K562 (cell line): ENCODE data around the gene ZACN. TPM values are rescaled to one million over a fixed set of nuclear protein-coding genes. Genes with fewer than 3 reads are reported as not detected.

Source experiments
- ATAC-seq: fragments of 200-7000 bp; cut with Tn5 transposase; 3 replicates; pipeline ENCODE4 v1.9.1; 2020; ENCODE audit warnings: moderate library complexity
- BruUV-seq: library from RNA; stranded (reverse); fragments of 400-500 nt; replicated peaks from 2 replicates; lab custom pipeline; 2021; lab: Mats Ljungman, UMichigan
- CTCF ChIA-PET: fragments of 300-600 bp; formaldehyde crosslinking; extraction: SDS; loops from one replicate; lab custom pipeline; 2021; ENCODE audit warnings: low intra/inter-chr PET ratio; lab: Yijun Ruan, JAX
- POLR2A ChIA-PET: fragments of 300-600, 350-650 bp; sonication (Branson Sonifier 250); formaldehyde crosslinking; extraction: SDS; loops from one replicate; lab custom pipeline; 2021; ENCODE audit warnings: antibody characterized with exemption, inconsistent platforms; lab: Yijun Ruan, JAX
- DNase-seq, 4 experiments: peaks; one replicate each; pipeline versions ENCODE4 v3.0.0 to v3.0.0-alpha.2; 2011 to 2018; ENCODE audit warnings: low spot score in 3 of 4, mixed read lengths in 3 of 4; ENCODE audit errors: extremely low read depth in 1 of 4
- FAIRE-seq: peaks from 2 replicates; lab custom pipeline; 2011; peaks lifted over from hg19 to GRCh38; lab: Jason Lieb, UNC
- H2AFZ ChIP-seq: 2 replicates; pipeline ENCODE4 v1.6.0; 2011; ENCODE audit warnings: low read depth, low read length, control low read depth, inconsistent platforms
- H3K27ac ChIP-seq: fragments of 200-600 bp; 3 replicates; pipeline ENCODE4 v1.8.0; 2011; ENCODE audit warnings: low read depth, mild to moderate bottlenecking, control low read depth, inconsistent platforms, low read length, moderate library complexity, mixed read lengths; ENCODE audit errors: extremely low read depth
- H3K27me3 ChIP-seq, 2 experiments: fragments of 300-600 bp in 1 of 2; 2 replicates in 1 of 2; 3 replicates in 1 of 2; pipeline versions ENCODE4 v1.6.0 to v1.8.0; 2011; ENCODE audit warnings: inconsistent platforms in 2 of 2, low read length in 2 of 2, mild to moderate bottlenecking in 1 of 2, mixed read lengths in 1 of 2, moderate library complexity in 1 of 2; ENCODE audit not compliant: control insufficient read depth in 2 of 2, insufficient read depth in 2 of 2
- H3K36me3 ChIP-seq: fragments of 300-600 bp; 3 replicates; pipeline ENCODE4 v1.8.0; 2011; ENCODE audit warnings: mild to moderate bottlenecking, low read length, inconsistent platforms; ENCODE audit not compliant: control insufficient read depth, insufficient read depth
- H3K4me1 ChIP-seq, 2 experiments: fragments of 200-600 bp in 1 of 2; replicated peaks in 1 of 2; 2 replicates in 1 of 2; 3 replicates in 1 of 2; pipeline versions ENCODE4 v1.5.1 to v1.8.0; 2011; ENCODE audit warnings: inconsistent platforms in 2 of 2, low read length in 2 of 2, mild to moderate bottlenecking in 1 of 2, mixed read lengths in 1 of 2, moderate library complexity in 1 of 2; ENCODE audit not compliant: control insufficient read depth in 2 of 2, insufficient read depth in 2 of 2
- H3K4me2 ChIP-seq: 2 replicates; pipeline ENCODE4 v1.6.1; 2011; ENCODE audit warnings: low read length, control low read depth, inconsistent platforms, mixed read lengths; ENCODE audit not compliant: insufficient read depth
- H3K4me3 ChIP-seq: fragments of 200-600 bp; sonication (generic), shearing (Covaris generic); 2 replicates; pipeline ENCODE4 v1.5.1; 2016; ENCODE audit warnings: control low read depth, inconsistent platforms
- H3K79me2 ChIP-seq: fragments of 200-600 bp; 3 replicates; pipeline ENCODE4 v1.8.0; 2011; ENCODE audit warnings: low read length, inconsistent platforms; ENCODE audit not compliant: control insufficient read depth, insufficient read depth
- H3K9ac ChIP-seq, 2 experiments: 2 replicates each; pipeline versions ENCODE4 v1.6.0 to v1.6.1; 2011; ENCODE audit warnings: low read depth in 2 of 2, low read length in 2 of 2, control low read depth in 1 of 2, inconsistent platforms in 1 of 2, mild to moderate bottlenecking in 1 of 2, mixed read lengths in 1 of 2; ENCODE audit not compliant: insufficient read depth in 1 of 2
- H3K9me1 ChIP-seq: one replicate; pipeline ENCODE4 v1.6.0; 2011; ENCODE audit warnings: inconsistent platforms, mild to moderate bottlenecking, low read length, moderate library complexity; ENCODE audit not compliant: control insufficient read depth, insufficient read depth
- H3K9me3 ChIP-seq: replicated peaks from 2 replicates; pipeline ENCODE4 v1.5.1; 2011; ENCODE audit warnings: low read depth, low read length, inconsistent platforms; ENCODE audit not compliant: control insufficient read depth, insufficient read depth
- H4K20me1 ChIP-seq: replicated peaks from 2 replicates; pipeline ENCODE4 v1.6.1; 2011; ENCODE audit warnings: low read length, inconsistent platforms, mixed read lengths; ENCODE audit not compliant: control insufficient read depth, insufficient read depth
- ATF1 ChIP-seq, 2 experiments: fragments of 450-650 bp in 1 of 2; IDR thresholded peaks; 2 replicates each; pipeline ENCODE4 v1.6.1; 2016; ENCODE audit warnings: missing compliant biosample characterization in 1 of 2, missing genetic modification characterization in 1 of 2
- ATF3 ChIP-seq, 2 experiments: fragments of 450-650 bp in 1 of 2; sonication (generic) in 1 of 2; formaldehyde crosslinking in 1 of 2; IDR thresholded peaks in 1 of 2; conservative IDR thresholded peaks in 1 of 2; 2 replicates each; pipeline versions ENCODE4 v1.6.1 to v1.8.1; 2016 to 2023; ENCODE audit warnings: mild to moderate bottlenecking in 2 of 2, moderate library complexity in 2 of 2, inconsistent platforms in 1 of 2, missing genetic modification reagents in 1 of 2
- CBX3 ChIP-seq, 2 experiments: IDR thresholded peaks; 1 replicate in 1 of 2; 2 replicates in 1 of 2; pipeline ENCODE4 v1.6.1; 2012; ENCODE audit warnings: inconsistent platforms in 2 of 2, low read length in 2 of 2, borderline replicate concordance in 1 of 2, control low read depth in 1 of 2
- CBX5 ChIP-seq: IDR thresholded peaks from 2 replicates; pipeline ENCODE4 v1.6.1; 2014; ENCODE audit warnings: low read depth, borderline replicate concordance
- HEY1 ChIP-seq: fragments of 250-450 bp; sonication (Bioruptor Pico); IDR thresholded peaks from 2 replicates; pipeline ENCODE4 v1.5.0; 2020; ENCODE audit warnings: mild to moderate bottlenecking, moderate library complexity, borderline replicate concordance
- HMGN3 ChIP-seq: IDR thresholded peaks from 2 replicates; pipeline ENCODE4 v1.6.1; 2011; ENCODE audit warnings: borderline replicate concordance, low read depth, mild to moderate bottlenecking, mixed read lengths, low read length; ENCODE audit not compliant: insufficient read length; ENCODE audit errors: extremely low read depth
- RERE ChIP-seq: sonication (generic); formaldehyde crosslinking; IDR thresholded peaks from 2 replicates; pipeline ENCODE4 v1.8.0; 2023; ENCODE audit warnings: missing genetic modification reagents, mild to moderate bottlenecking, borderline replicate concordance
- SMARCA5 ChIP-seq: fragments of 450-650 bp; IDR thresholded peaks from 2 replicates; pipeline ENCODE4 v1.6.1; 2016
- TBP ChIP-seq: optimal IDR thresholded peaks from 2 replicates; pipeline ENCODE3; 2011; ENCODE audit warnings: low read depth, low read length, improper control_type of control experiment
- ZNF121 ChIP-seq: sonication (generic); formaldehyde crosslinking; conservative IDR thresholded peaks from 2 replicates; pipeline ENCODE4 v1.8.0; 2022; ENCODE audit warnings: missing genetic modification reagents
- ZNF444 ChIP-seq: fragments of 250-450 bp; sonication (Bioruptor Pico); IDR thresholded peaks from 2 replicates; pipeline ENCODE4 v1.4.0; 2020; ENCODE audit warnings: mild to moderate bottlenecking, moderate library complexity
- WGBS: fragments of 100-300 bp; shearing (Covaris generic); methylation state at CpG from one replicate; pipeline ENCODE4 v1.1.6; 2016; ENCODE audit warnings: low coverage, mixed read lengths; ENCODE audit not compliant: insufficient coverage; ENCODE audit errors: missing lambda C conversion rate; 5-methylcytosine and 5-hydroxymethylcytosine counted together
- in situ Hi-C: fragments of 300-500 bp; cut with MboI; formaldehyde crosslinking; loops from 4 replicates; pipeline ENCODE4 v1.15.0; 2018; ENCODE audit warnings: inconsistent platforms, mixed read lengths
- intact Hi-C: fragments of 100-400 bp; cut with micrococcal nuclease; formaldehyde crosslinking; loops from 2 replicates; pipeline ENCODE4 v1.14.2; 2022
- polyA plus RNA-seq, 8 experiments: library from polyadenylated mRNA; depleted of rRNA in 4 of 8; stranded (reverse) in 5 of 8; unstranded in 3 of 8; fragments of >200 nt; fragmentation: Nextera tagmentation in 2 of 8; fragmentation: Illumina TruSeq in 1 of 8; extraction: Ambion mirVana in 2 of 8; extraction: Trizol in 1 of 8; gene quantifications; 2 replicates each; pipeline versions ENCODE4 v1.2.1 to v1.2.3, GENCODE V29; 2011 to 2014; ENCODE audit warnings: inconsistent platforms in 1 of 8, missing spikeins in 1 of 8
- total RNA-seq, 7 experiments: library from RNA; depleted of rRNA in 6 of 7; stranded (reverse); fragments of >200 nt in 6 of 7; fragmentation: Illumina TruSeq in 2 of 7; extraction: Trizol in 2 of 7; gene quantifications; 2 replicates each; pipeline versions ENCODE4 v1.2.1 to v1.2.3, GENCODE V29; 2011 to 2021; ENCODE audit warnings: low replicate concordance in 1 of 7

ZACN gene
- total and polyA plus RNA-seq, 9 of the 15 experiments (the other 6 are each of a cell fraction or from before 2014, with no cell fraction given), result 0.07 TPM; not detected in 8

GRCh38 chr17:76040376-76040775 is 38.6 kb upstream of the ZACN start:
- Histone ChIP-seq H3K27ac (no peak overlapping the region), H3K4me1 (no peaks in the 10 kb centered on the region; a peak in 1 of 5 replicates), H3K9me3 (no peaks in the 10 kb centered on the region), H3K9ac (no peak overlapping the region), H3K4me2 (no peak overlapping the region)
- no TSS peak for BruUV-seq
- POLR2A ChIA-PET, result interaction anchor here (0.6 to 1.3 kb wide), 3 partner anchors 9 to 129 kb away, joined by 3 to 5 read pairs (median 3); no protein-coding TSS in a partner anchor
- in situ Hi-C loops, result no loop called here
- TF ChIP-seq SMARCA5 (no peak), HMGN3 (no peak), ZNF444 (CRISPR knock-in tag) (no peak), CBX5 (no peak), ATF3 (IDR thresholded peaks at IDR 0.05) (no peak), ATF3 (CRISPR knock-in tag; conservative IDR thresholded peaks at IDR 0.05) (no peak), TBP (no peak), RERE (CRISPR knock-in tag) (no peak), CBX3 (IDR thresholded peaks at IDR 0.05; ENCODE audit: borderline replicate concordance in 1 of 2, low read length in 2 of 2) (no peak), HEY1 (CRISPR knock-in tag) (no peak), ZNF121 (no peak), ATF1 (CRISPR knock-in tag; IDR thresholded peaks at IDR 0.05) (no peak), ATF1 (tag; IDR thresholded peaks at IDR 0.05) (no peak)
- TF ChIP-seq, all 486 proteins: peak for 0
- H3K79me2 ChIP-seq, result no peaks in the 10 kb centered on the region
- no peak for DNase-seq
- intact Hi-C loops, result no loop called here
- H4K20me1 ChIP-seq, result 0 out of 2 replicates have a peak, but pooled peaks cover 9% of the 10 kb centered on the region
- 67% methylated on average over 6 of the region's 6 CpGs for WGBS
- no peaks in the 10 kb centered on the region for H3K27me3 ChIP-seq
- no peak for FAIRE-seq
- no peak overlapping the region for H2AFZ ChIP-seq
- H3K4me3 ChIP-seq, result no peak overlapping the region
- no peak for ATAC-seq
- no peaks in the 10 kb centered on the region for H3K9me1 ChIP-seq
- H3K36me3 ChIP-seq, result peaks cover 74% of the 10 kb centered on the region
- CTCF ChIA-PET, result no interaction called here
